Endothelial cell (in vitro differentiated cells): ENCODE data around the gene SCN1B. TPM values are rescaled to one million over a fixed set of nuclear protein-coding genes. Genes with fewer than 3 reads are reported as not detected.
A peak's percentile ranks its signal among the peaks of the same experiment; 100 is the strongest.

Source experiments
- DNase-seq: peaks from one replicate; pipeline ENCODE4 v3.0.0; 2021; ENCODE audit warnings: low spot score
- H3K27ac Mint-ChIP-seq: one replicate; pipeline ENCODE4 v1.8.0; 2021; ENCODE audit warnings: mixed read lengths, inconsistent platforms; ENCODE audit not compliant: unreplicated experiment
- H3K27me3 Mint-ChIP-seq: one replicate; pipeline ENCODE4 v1.8.0; 2021; ENCODE audit warnings: mild to moderate bottlenecking, moderate library complexity, mixed read lengths, inconsistent platforms; ENCODE audit not compliant: unreplicated experiment
- H3K36me3 Mint-ChIP-seq: one replicate; pipeline ENCODE4 v1.8.0; 2021; ENCODE audit warnings: mild to moderate bottlenecking, low read depth, mixed read lengths, inconsistent platforms; ENCODE audit not compliant: unreplicated experiment
- H3K4me1 Mint-ChIP-seq: one replicate; pipeline ENCODE4 v1.8.0; 2021; ENCODE audit warnings: mild to moderate bottlenecking, mixed read lengths, inconsistent platforms; ENCODE audit not compliant: unreplicated experiment
- H3K4me3 Mint-ChIP-seq: one replicate; pipeline ENCODE4 v1.8.0; 2021; ENCODE audit warnings: mild to moderate bottlenecking, mixed read lengths, inconsistent platforms; ENCODE audit not compliant: unreplicated experiment
- H3K9me3 Mint-ChIP-seq: one replicate; pipeline ENCODE4 v1.8.0; 2021; ENCODE audit warnings: mixed read lengths, inconsistent platforms; ENCODE audit not compliant: unreplicated experiment
- total RNA-seq: library from RNA; stranded (reverse); fragmentation: NEBNext Ultra II Directional; extraction: Animal tissue kit (Norgen Biotek cat#: 25700); gene quantifications from one replicate; pipeline ENCODE4 v1.2.1, GENCODE V29; 2021; ENCODE audit not compliant: unreplicated experiment
- TF ChIP-seq, protein P1 (sequence below): fragments of 200-600 bp; sonication (generic); IDR thresholded peaks from one replicate; pipeline ENCODE4 v1.5.0; 2021; ENCODE audit warnings: antibody characterized with exemption; ENCODE audit not compliant: unreplicated experiment

The SCN1B gene
- total RNA-seq, 1 donor from 2014 or later: 0.62 TPM

DNA sequence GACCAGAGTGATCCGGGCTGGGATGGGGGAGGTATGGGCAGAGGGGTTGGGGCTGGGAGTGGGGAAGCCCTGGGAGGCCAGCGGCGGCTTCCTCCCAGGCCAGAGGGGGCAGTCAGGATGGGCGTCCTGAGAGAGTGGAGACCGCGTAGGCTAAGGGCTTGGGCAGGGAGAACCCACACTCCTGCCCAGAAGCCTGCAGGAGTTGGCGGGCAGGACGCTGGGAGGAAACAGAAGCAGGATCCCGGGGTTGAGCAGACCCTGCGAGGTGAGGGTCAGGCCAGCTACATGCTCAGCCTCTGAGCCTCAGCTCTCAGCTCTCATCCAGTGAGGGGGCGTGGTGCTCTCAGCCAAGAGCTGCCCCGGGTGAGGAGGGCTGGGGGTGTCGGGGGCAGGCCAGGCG is 7.8 kb upstream of the SCN1B start:
- H3K4me1 Mint-ChIP-seq: no peaks in the 10 kb centered on the region
- H3K27ac Mint-ChIP-seq: no peak overlapping the region
- peaks cover 27% of the 10 kb centered on the region for H3K27me3 Mint-ChIP-seq
- H3K4me3 Mint-ChIP-seq: no peak overlapping the region
- no peaks in the 10 kb centered on the region for H3K9me3 Mint-ChIP-seq
- TF ChIP-seq, protein P1, sequence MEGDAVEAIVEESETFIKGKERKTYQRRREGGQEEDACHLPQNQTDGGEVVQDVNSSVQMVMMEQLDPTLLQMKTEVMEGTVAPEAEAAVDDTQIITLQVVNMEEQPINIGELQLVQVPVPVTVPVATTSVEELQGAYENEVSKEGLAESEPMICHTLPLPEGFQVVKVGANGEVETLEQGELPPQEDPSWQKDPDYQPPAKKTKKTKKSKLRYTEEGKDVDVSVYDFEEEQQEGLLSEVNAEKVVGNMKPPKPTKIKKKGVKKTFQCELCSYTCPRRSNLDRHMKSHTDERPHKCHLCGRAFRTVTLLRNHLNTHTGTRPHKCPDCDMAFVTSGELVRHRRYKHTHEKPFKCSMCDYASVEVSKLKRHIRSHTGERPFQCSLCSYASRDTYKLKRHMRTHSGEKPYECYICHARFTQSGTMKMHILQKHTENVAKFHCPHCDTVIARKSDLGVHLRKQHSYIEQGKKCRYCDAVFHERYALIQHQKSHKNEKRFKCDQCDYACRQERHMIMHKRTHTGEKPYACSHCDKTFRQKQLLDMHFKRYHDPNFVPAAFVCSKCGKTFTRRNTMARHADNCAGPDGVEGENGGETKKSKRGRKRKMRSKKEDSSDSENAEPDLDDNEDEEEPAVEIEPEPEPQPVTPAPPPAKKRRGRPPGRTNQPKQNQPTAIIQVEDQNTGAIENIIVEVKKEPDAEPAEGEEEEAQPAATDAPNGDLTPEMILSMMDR: no peak
- no peak for DNase-seq
- H3K36me3 Mint-ChIP-seq: peaks cover 51% of the 10 kb centered on the region

DNA sequence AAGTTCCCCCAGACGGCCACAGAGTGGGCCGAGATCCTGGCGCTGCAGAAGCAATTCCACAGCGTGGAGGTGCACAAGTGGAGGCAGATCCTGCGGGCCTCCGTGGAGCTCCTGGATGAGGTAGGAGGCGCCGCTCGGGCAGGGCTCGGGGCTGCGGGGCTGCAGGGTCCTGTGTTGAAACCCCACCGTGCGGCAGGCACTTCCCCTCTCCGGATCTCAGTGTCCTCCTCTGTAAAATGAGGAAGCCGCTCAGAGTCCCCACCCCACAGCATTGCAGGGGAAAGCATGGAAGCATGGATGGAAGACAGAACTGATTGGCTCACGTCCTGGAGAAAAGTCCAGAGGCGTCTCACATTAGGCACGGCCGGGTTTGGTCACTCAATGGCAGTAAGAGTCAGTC is 6.8 kb upstream of the SCN1B start:
- no peak overlapping the region for H3K4me3 Mint-ChIP-seq
- H3K27ac Mint-ChIP-seq: no peak overlapping the region
- TF ChIP-seq, protein P1: no peak
- peaks cover 46% of the 10 kb centered on the region for H3K36me3 Mint-ChIP-seq
- no peak for DNase-seq
- H3K9me3 Mint-ChIP-seq: no peaks in the 10 kb centered on the region
- H3K27me3 Mint-ChIP-seq: peaks cover 24% of the 10 kb centered on the region
- H3K4me1 Mint-ChIP-seq: no peaks in the 10 kb centered on the region

DNA sequence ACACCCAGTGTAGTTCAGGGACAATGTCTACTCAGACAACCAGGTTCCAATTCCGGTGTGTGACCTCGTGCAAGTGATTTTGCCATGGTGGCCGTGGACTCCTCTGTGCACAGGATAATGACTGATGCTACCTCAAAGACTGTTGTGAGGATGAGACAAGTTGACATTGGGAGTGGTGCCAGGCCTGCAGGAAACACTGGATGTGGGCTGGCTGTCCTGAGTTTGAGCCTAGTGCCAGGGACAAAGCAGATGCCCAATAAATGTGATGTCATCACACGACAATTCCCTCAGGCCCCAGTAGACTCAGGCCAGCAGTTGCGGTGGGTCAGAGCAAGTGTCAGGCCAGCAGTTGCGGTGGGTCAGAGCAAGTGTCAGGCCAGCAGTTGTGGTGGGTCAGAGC is 6.2 kb upstream of the SCN1B start:
- Mint-ChIP-seq H3K9me3 (no peaks in the 10 kb centered on the region), H3K4me1 (no peaks in the 10 kb centered on the region), H3K27me3 (peaks cover 20% of the 10 kb centered on the region), H3K27ac (no peak overlapping the region), H3K4me3 (peak overlapping the region; percentile 44), H3K36me3 (peaks cover 43% of the 10 kb centered on the region)
- DNase-seq: no peak
- TF ChIP-seq, protein P1: no peak

DNA sequence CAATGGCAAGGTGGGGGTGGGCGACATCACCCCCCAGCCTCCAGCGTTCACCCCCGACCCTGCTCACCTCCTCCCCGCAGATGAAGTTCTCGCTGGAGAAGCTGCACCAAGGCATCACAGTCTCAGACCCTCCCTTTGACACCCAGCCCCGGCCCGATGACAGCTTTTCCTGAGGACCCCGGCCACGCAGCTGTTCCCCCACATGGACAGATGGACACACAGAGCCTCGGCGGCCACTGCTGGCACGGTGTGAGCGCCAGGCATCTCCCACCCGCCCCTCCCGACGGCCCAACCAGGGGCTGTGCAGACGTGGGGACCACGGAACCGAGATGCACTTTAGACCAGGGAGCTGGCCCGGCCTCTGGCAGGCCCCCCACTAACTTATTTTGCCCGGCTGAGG is 4.3 kb upstream of the SCN1B start:
- no peak overlapping the region for H3K27ac Mint-ChIP-seq
- peaks cover 32% of the 10 kb centered on the region for H3K36me3 Mint-ChIP-seq
- DNase-seq: no peak
- no peaks in the 10 kb centered on the region for H3K9me3 Mint-ChIP-seq
- H3K27me3 Mint-ChIP-seq: peaks cover 20% of the 10 kb centered on the region
- no peak overlapping the region for H3K4me3 Mint-ChIP-seq
- TF ChIP-seq, protein P1: no peak
- peaks cover 2% of the 10 kb centered on the region for H3K4me1 Mint-ChIP-seq

DNA sequence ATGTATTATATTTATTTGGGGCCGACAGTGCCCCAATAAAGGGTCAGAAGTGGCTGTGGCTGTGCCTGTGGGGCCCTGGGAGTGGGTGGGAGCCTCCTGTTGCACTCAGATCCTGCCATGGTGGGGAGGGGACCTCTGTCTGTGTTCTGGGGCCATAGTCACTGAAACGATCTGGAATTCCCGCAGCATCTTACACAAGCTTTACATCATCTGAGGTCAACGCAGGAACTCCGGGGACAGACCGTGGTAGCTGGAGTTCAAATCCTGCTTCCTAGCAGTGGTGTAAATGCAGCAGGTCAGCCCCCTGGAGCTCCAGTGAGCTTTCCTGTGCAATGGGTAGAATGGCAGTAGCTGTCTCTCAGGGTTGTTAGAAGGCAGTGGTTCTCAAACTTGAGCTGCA is 3.9 kb upstream of the SCN1B start:
- DNase-seq: no peak
- peaks cover 6% of the 10 kb centered on the region for H3K4me1 Mint-ChIP-seq
- peaks cover 24% of the 10 kb centered on the region for H3K27me3 Mint-ChIP-seq
- TF ChIP-seq, protein P1: no peak
- peaks cover 33% of the 10 kb centered on the region for H3K36me3 Mint-ChIP-seq
- H3K27ac Mint-ChIP-seq: no peak overlapping the region
- H3K4me3 Mint-ChIP-seq: no peak overlapping the region
- no peaks in the 10 kb centered on the region for H3K9me3 Mint-ChIP-seq
